Choroid plexus epithelial cell (primary cell): ENCODE measurements around the gene SARS1.

Experiments used
- DNase-seq: peaks from one replicate; pipeline ENCODE4 v3.0.0-alpha.2; 2010; ENCODE audit warnings: low read depth
- H3K4me3 ChIP-seq: 2 replicates; pipeline ENCODE4 v1.5.1; 2011; ENCODE audit warnings: low read depth, mild to moderate bottlenecking, control low read depth, low read length, moderate library complexity
- CTCF ChIP-seq: conservative IDR thresholded peaks from 2 replicates; pipeline ENCODE4 v1.5.1; 2011; ENCODE audit warnings: low read depth, mild to moderate bottlenecking, control low read depth, inconsistent platforms, low read length, moderate library complexity

The SARS1 gene

GRCh38 chr1:109272831-109273547, 59.3 kb downstream of the SARS1 start:
- TF ChIP-seq CTCF: no peak
- H3K4me3 ChIP-seq: no peak overlapping the region
- DNase-seq: no peak

- no peak for DNase-seq
- no peak for TF ChIP-seq CTCF
- H3K4me3 ChIP-seq: no peak overlapping the region
Measured at GRCh38 chr1:109273570-109274288, 60.0 kb downstream of the SARS1 start.

- no peak overlapping the region for H3K4me3 ChIP-seq
- peak; percentile 80 for DNase-seq
- no peak for TF ChIP-seq CTCF
Measured at GRCh38 chr1:109274533-109275476, 61.1 kb downstream of the SARS1 start.

GRCh38 chr1:109275706-109276345, 62.1 kb downstream of the SARS1 start:
- peak; percentile 37 for DNase-seq
- H3K4me3 ChIP-seq: no peak overlapping the region
- TF ChIP-seq CTCF: no peak

- TF ChIP-seq CTCF: peak; percentile 95
- no peak overlapping the region for H3K4me3 ChIP-seq
- DNase-seq: peak; percentile 81
Measured at GRCh38 chr1:109277434-109278204, 63.9 kb downstream of the SARS1 start.

- DNase-seq: peak; percentile 36
- H3K4me3 ChIP-seq: no peak overlapping the region
- no peak for TF ChIP-seq CTCF
Measured at GRCh38 chr1:109279615-109280278, 66.0 kb downstream of the SARS1 start.
